BE2C (cell line): ENCODE data around the gene CIZ1.

Source experiments
- DNase-seq: peaks from one replicate; pipeline ENCODE4 v3.0.0-alpha.2; 2020
- H3K27me3 ChIP-seq: fragments of 250-450 bp; sonication (Bioruptor Pico); 2 replicates; pipeline ENCODE4 v1.5.1; 2020; ENCODE audit warnings: mild to moderate bottlenecking
- H3K36me3 ChIP-seq: fragments of 250-450 bp; sonication (Bioruptor Pico); 2 replicates; pipeline ENCODE4 v1.5.1; 2020; ENCODE audit warnings: mild to moderate bottlenecking
- H3K4me1 ChIP-seq: fragments of 250-450 bp; sonication (Bioruptor Pico); 2 replicates; pipeline ENCODE4 v1.5.1; 2020
- H3K4me3 ChIP-seq: 2 replicates; pipeline ENCODE4 v1.5.1; 2011; ENCODE audit warnings: low read depth, low read length
- H3K9me3 ChIP-seq: fragments of 250-450 bp; sonication (Bioruptor Pico); 2 replicates; pipeline ENCODE4 v1.5.1; 2020
- CTCF ChIP-seq: IDR thresholded peaks from 2 replicates; pipeline ENCODE4 v1.5.1; 2012; ENCODE audit warnings: mild to moderate bottlenecking, low read depth, low read length

The CIZ1 gene

GRCh38 chr9:128213746-128214497 is 22.6 kb upstream of the CIZ1 start:
- Histone ChIP-seq H3K4me3 (no peak overlapping the region), H3K9me3 (no peaks in the 10 kb centered on the region), H3K36me3 (no peaks in the 10 kb centered on the region; the same call in 1 of the 2 replicates), H3K4me1 (peaks cover 11% of the 10 kb centered on the region), H3K27me3 (no peaks in the 10 kb centered on the region)
- no peak for TF ChIP-seq CTCF
- DNase-seq = no peak

GRCh38 chr9:128211981-128212281 is 20.6 kb upstream of the CIZ1 start:
- Histone ChIP-seq H3K27me3 (no peaks in the 10 kb centered on the region), H3K9me3 (no peaks in the 10 kb centered on the region), H3K36me3 (no peaks in the 10 kb centered on the region; the same call in 1 of the 2 replicates), H3K4me1 (peaks cover 8% of the 10 kb centered on the region), H3K4me3 (no peak overlapping the region)
- no peak for DNase-seq
- TF ChIP-seq CTCF = no peak

GRCh38 chr9:128211186-128211980 is 20.0 kb upstream of the CIZ1 start:
- Histone ChIP-seq H3K4me3 (no peak overlapping the region), H3K36me3 (no peaks in the 10 kb centered on the region; the same call in 1 of the 2 replicates), H3K4me1 (peaks cover 3% of the 10 kb centered on the region), H3K9me3 (no peaks in the 10 kb centered on the region), H3K27me3 (no peaks in the 10 kb centered on the region)
- no peak for TF ChIP-seq CTCF
- DNase-seq = no peak

GRCh38 chr9:128208946-128209669 is 17.7 kb upstream of the CIZ1 start:
- Histone ChIP-seq H3K4me3 (no peak overlapping the region), H3K27me3 (no peaks in the 10 kb centered on the region), H3K9me3 (no peaks in the 10 kb centered on the region), H3K4me1 (no peaks in the 10 kb centered on the region; the same call in none of the 2 replicates), H3K36me3 (no peaks in the 10 kb centered on the region; the same call in 1 of the 2 replicates)
- TF ChIP-seq CTCF = no peak
- DNase-seq = no peak

- DNase-seq = no peak
- H3K4me1 ChIP-seq = no peaks in the 10 kb centered on the region; the same call in none of the 2 replicates
Measured at GRCh38 chr9:128208386-128208785, 17.0 kb upstream of the CIZ1 start.

More at GRCh38 chr9:128208386-128208785, 17.0 kb upstream of the CIZ1 start:
- Histone ChIP-seq H3K9me3 (no peaks in the 10 kb centered on the region), H3K36me3 (no peaks in the 10 kb centered on the region; the same call in 1 of the 2 replicates), H3K4me3 (no peak overlapping the region), H3K27me3 (no peaks in the 10 kb centered on the region)
- TF ChIP-seq CTCF = no peak
